Lower lobe of right lung (tissue), 2 donors: ENCODE results near the gene SCAPER. TPM values are rescaled to one million over a fixed set of nuclear protein-coding genes. Genes with fewer than 3 reads are reported as not detected.

ENCODE experiments used
- ATAC-seq, 2 donors: fragments of 200-7000 bp; cut with Tn5 transposase; one replicate each; pipeline ENCODE4 v1.9.1; 2020 to 2022; ENCODE audit warnings: mild to moderate bottlenecking in 2 of 2, moderate library complexity in 2 of 2
- DNase-seq: peaks from one replicate; pipeline ENCODE4 v3.0.0-alpha.2; 2020
- H3K27ac ChIP-seq: fragments of 200-600 bp; one replicate; pipeline ENCODE4 v1.8.0; 2022
- H3K27me3 ChIP-seq: fragments of 200-600 bp; one replicate; pipeline ENCODE4 v1.8.0; 2022; ENCODE audit warnings: low read depth
- H3K36me3 ChIP-seq: fragments of 200-600 bp; one replicate; pipeline ENCODE4 v1.8.0; 2022; ENCODE audit warnings: mild to moderate bottlenecking
- H3K4me1 ChIP-seq: fragments of 200-600 bp; one replicate; pipeline ENCODE4 v1.8.0; 2022
- H3K4me3 ChIP-seq: fragments of 200-600 bp; one replicate; pipeline ENCODE4 v1.8.0; 2022; ENCODE audit warnings: mild to moderate bottlenecking
- H3K9me3 ChIP-seq: fragments of 200-600 bp; one replicate; pipeline ENCODE4 v1.8.0; 2022
- CTCF ChIP-seq: fragments of 200-600 bp; IDR thresholded peaks from one replicate; pipeline ENCODE4 v1.8.0; 2022; ENCODE audit warnings: antibody characterized with exemption, mild to moderate bottlenecking
- intact Hi-C: fragments of 100-400 bp; cut with DNase I; formaldehyde crosslinking; loops from one replicate; pipeline ENCODE4 v1.11.0; 2022
- total RNA-seq: library from RNA; stranded (reverse); fragmentation: NEBNext Ultra II Directional; extraction: Animal tissue kit (Norgen Biotek cat#: 25700); gene quantifications from one replicate; pipeline ENCODE4 v1.2.1, GENCODE V29; 2021
- donor health status: DM: no; HTN: yes; CAD: no; lungs with severe emphysema.

Gene SCAPER
- total RNA-seq, 1 donor from 2014 or later, result 34.2 TPM

- H3K4me3 ChIP-seq, result no peak overlapping the region
- H3K9me3 ChIP-seq, result no peaks in the 10 kb centered on the region
- H3K27ac ChIP-seq, result no peak overlapping the region
- no peaks in the 10 kb centered on the region for H3K27me3 ChIP-seq
- no peak for ATAC-seq
- intact Hi-C loops, result no loop called here
- H3K36me3 ChIP-seq, result peaks cover 9% of the 10 kb centered on the region
- H3K4me1 ChIP-seq, result no peaks in the 10 kb centered on the region
- no peak for DNase-seq
- TF ChIP-seq CTCF, result no peak
These were observed 132.4 kb downstream of the SCAPER start for GRCh38 chr15:76772776-76773175.

GRCh38 chr15:76764004-76764403, 141.1 kb downstream of the SCAPER start:
- Histone ChIP-seq H3K27me3 (no peaks in the 10 kb centered on the region), H3K9me3 (no peaks in the 10 kb centered on the region), H3K4me1 (no peaks in the 10 kb centered on the region), H3K27ac (no peak overlapping the region), H3K4me3 (no peak overlapping the region), H3K36me3 (peaks cover 32% of the 10 kb centered on the region)
- DNase-seq, result no peak
- intact Hi-C loops, result no loop called here
- no peak for TF ChIP-seq CTCF
- ATAC-seq, result no peak

GRCh38 chr15:76763554-76763953, 141.6 kb downstream of the SCAPER start:
- ATAC-seq, result no peak
- Histone ChIP-seq H3K27me3 (no peaks in the 10 kb centered on the region), H3K36me3 (peaks cover 32% of the 10 kb centered on the region), H3K27ac (no peak overlapping the region), H3K9me3 (no peaks in the 10 kb centered on the region), H3K4me3 (no peak overlapping the region), H3K4me1 (no peaks in the 10 kb centered on the region)
- no peak for DNase-seq
- intact Hi-C loops, result no loop called here
- TF ChIP-seq CTCF, result no peak

GRCh38 chr15:76756381-76756780, 148.8 kb downstream of the SCAPER start:
- Histone ChIP-seq H3K27me3 (no peaks in the 10 kb centered on the region), H3K4me1 (no peaks in the 10 kb centered on the region), H3K27ac (no peak overlapping the region), H3K4me3 (no peak overlapping the region), H3K36me3 (no peaks in the 10 kb centered on the region), H3K9me3 (no peaks in the 10 kb centered on the region)
- no peak for ATAC-seq
- TF ChIP-seq CTCF, result no peak
- no peak for DNase-seq
- intact Hi-C loops, result no loop called here

- no peak overlapping the region for H3K27ac ChIP-seq
- H3K27me3 ChIP-seq, result no peaks in the 10 kb centered on the region
- no peak for DNase-seq
- TF ChIP-seq CTCF, result no peak
- intact Hi-C loops, result no loop called here
- H3K4me1 ChIP-seq, result no peaks in the 10 kb centered on the region
- H3K9me3 ChIP-seq, result no peaks in the 10 kb centered on the region
- no peak overlapping the region for H3K4me3 ChIP-seq
- no peak for ATAC-seq
- no peaks in the 10 kb centered on the region for H3K36me3 ChIP-seq
These were observed 151.4 kb downstream of the SCAPER start for GRCh38 chr15:76753771-76754170.

GRCh38 chr15:76753131-76753530, 152.0 kb downstream of the SCAPER start:
- DNase-seq, result no peak
- no peaks in the 10 kb centered on the region for H3K9me3 ChIP-seq
- H3K36me3 ChIP-seq, result no peaks in the 10 kb centered on the region
- TF ChIP-seq CTCF, result no peak
- no peaks in the 10 kb centered on the region for H3K27me3 ChIP-seq
- H3K27ac ChIP-seq, result no peak overlapping the region
- no peak for ATAC-seq
- no peak overlapping the region for H3K4me3 ChIP-seq
- no peaks in the 10 kb centered on the region for H3K4me1 ChIP-seq
- intact Hi-C loops, result no loop called here
